ENCODE results near the gene ATP10B.

Gene ATP10B

GRCh38 chr5:160692271-160692670, 159.7 kb downstream of the ATP10B start:
- no peak for DNase-seq (ENCODE audit: low read depth in 3 of 3, low spot score in 1 of 3)

GRCh38 chr5:160685695-160686094, 166.3 kb downstream of the ATP10B start:
- no peak for DNase-seq (ENCODE audit: low read depth in 3 of 3, low spot score in 1 of 3)

GRCh38 chr5:160685219-160685618, 166.8 kb downstream of the ATP10B start:
- DNase-seq (ENCODE audit: low read depth in 3 of 3, low spot score in 1 of 3): no peak

- no peak for DNase-seq (ENCODE audit: low read depth in 3 of 3, low spot score in 1 of 3)
Measured at GRCh38 chr5:160679567-160680309, 172.3 kb downstream of the ATP10B start.

- DNase-seq (ENCODE audit: low read depth in 3 of 3, low spot score in 1 of 3): no peak
Measured at GRCh38 chr5:160675988-160676387, 176.0 kb downstream of the ATP10B start.

GRCh38 chr5:160674901-160675300, 177.1 kb downstream of the ATP10B start:
- DNase-seq (ENCODE audit: low read depth in 3 of 3, low spot score in 1 of 3): no peak

GRCh38 chr5:160672521-160672920, 179.5 kb downstream of the ATP10B start:
- DNase-seq (ENCODE audit: low read depth in 3 of 3, low spot score in 1 of 3): no peak

GRCh38 chr5:160668356-160668755, 183.7 kb downstream of the ATP10B start:
- DNase-seq (ENCODE audit: low read depth in 3 of 3, low spot score in 1 of 3): no peak

- no peak for DNase-seq (ENCODE audit: low read depth in 3 of 3, low spot score in 1 of 3)
Measured at GRCh38 chr5:160667160-160667559, 184.9 kb downstream of the ATP10B start.

GRCh38 chr5:160665460-160665859, 186.6 kb downstream of the ATP10B start:
- no peak for DNase-seq (ENCODE audit: low read depth in 3 of 3, low spot score in 1 of 3)

GRCh38 chr5:160660132-160660531, 191.9 kb downstream of the ATP10B start:
- DNase-seq (ENCODE audit: low read depth in 3 of 3, low spot score in 1 of 3): no peak

GRCh38 chr5:160657622-160658458, 194.2 kb downstream of the ATP10B start:
- no peak for DNase-seq (ENCODE audit: low read depth in 3 of 3, low spot score in 1 of 3)

GRCh38 chr5:160657068-160657507, 194.9 kb downstream of the ATP10B start:
- DNase-seq (ENCODE audit: low read depth in 3 of 3, low spot score in 1 of 3): no peak

GRCh38 chr5:160655717-160656116, 196.3 kb downstream of the ATP10B start:
- no peak for DNase-seq (ENCODE audit: low read depth in 3 of 3, low spot score in 1 of 3)

- DNase-seq (ENCODE audit: low read depth in 3 of 3, low spot score in 1 of 3): no peak
Measured at GRCh38 chr5:160651692-160652645, 200.0 kb downstream of the ATP10B start.

- no peak for DNase-seq (ENCODE audit: low read depth in 3 of 3, low spot score in 1 of 3)
Measured at GRCh38 chr5:160649304-160649703, 202.7 kb downstream of the ATP10B start.

GRCh38 chr5:160646033-160646432, 206.0 kb downstream of the ATP10B start:
- DNase-seq (ENCODE audit: low read depth in 3 of 3, low spot score in 1 of 3): no peak

- no peak for DNase-seq (ENCODE audit: low read depth in 3 of 3, low spot score in 1 of 3)
Measured at GRCh38 chr5:160643616-160644240, 208.3 kb downstream of the ATP10B start.

GRCh38 chr5:160641405-160641804, 210.6 kb downstream of the ATP10B start:
- no peak for DNase-seq (ENCODE audit: low read depth in 3 of 3, low spot score in 1 of 3)

- no peak for DNase-seq (ENCODE audit: low read depth in 3 of 3, low spot score in 1 of 3)
Measured at GRCh38 chr5:160640406-160640805, 211.6 kb downstream of the ATP10B start.

Data from stimulated activated CD4-positive, alpha-beta T cell treated with anti-CD3 and anti-CD28 coated beads, TNF-alpha, amount 100 ng/mL, for 1 hour (primary cell).